Measurements from ENCODE around the gene CAST.
A peak's percentile ranks its signal among the peaks of the same experiment; 100 is the strongest.

Gene CAST

DNA sequence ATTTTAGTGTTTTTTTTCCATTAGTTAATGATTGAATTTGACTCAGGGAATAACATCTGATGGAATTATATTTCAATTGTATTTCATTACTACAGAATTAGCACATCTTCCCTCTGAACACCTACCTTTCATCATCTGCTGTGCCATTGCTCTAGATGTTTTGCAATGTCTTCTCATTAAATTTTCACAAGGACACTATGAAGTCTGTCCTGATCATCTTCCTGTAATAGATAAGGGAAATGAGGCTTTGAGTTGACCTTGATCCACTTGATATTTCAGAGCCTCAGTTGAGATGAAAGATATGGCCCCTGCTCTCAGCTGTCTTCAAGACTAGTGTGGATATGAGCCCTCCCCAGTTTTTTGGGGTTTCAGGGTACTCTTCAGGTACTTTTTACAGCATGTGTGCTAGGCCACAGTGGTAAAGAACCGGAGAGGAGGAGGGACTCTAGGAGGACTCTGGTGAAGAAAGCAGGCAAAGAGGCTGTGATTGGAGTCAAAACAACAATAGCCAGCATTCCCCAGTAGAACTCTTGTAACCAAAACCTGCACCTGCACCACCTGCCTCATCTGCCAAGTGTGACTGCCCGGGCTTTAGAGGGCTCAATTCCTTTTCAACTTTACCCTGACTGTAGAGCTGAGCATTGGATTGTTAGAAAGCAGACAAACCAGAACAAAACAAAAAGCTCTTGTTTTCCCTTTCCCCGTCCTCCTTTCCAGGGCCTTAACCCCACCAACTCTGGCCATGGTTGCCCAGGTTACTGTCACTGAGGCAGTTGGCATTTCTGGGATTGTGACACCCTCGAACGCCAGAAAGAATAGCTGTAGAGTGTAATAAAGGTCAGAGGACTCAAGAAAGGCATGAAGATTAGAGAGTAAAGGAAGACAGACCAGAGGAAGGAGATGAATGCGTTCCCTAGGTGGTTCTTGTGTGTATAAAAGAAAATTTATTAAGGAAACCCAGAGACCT is 89.3 kb downstream of the CAST start:
- no peak for DNase-seq

DNA sequence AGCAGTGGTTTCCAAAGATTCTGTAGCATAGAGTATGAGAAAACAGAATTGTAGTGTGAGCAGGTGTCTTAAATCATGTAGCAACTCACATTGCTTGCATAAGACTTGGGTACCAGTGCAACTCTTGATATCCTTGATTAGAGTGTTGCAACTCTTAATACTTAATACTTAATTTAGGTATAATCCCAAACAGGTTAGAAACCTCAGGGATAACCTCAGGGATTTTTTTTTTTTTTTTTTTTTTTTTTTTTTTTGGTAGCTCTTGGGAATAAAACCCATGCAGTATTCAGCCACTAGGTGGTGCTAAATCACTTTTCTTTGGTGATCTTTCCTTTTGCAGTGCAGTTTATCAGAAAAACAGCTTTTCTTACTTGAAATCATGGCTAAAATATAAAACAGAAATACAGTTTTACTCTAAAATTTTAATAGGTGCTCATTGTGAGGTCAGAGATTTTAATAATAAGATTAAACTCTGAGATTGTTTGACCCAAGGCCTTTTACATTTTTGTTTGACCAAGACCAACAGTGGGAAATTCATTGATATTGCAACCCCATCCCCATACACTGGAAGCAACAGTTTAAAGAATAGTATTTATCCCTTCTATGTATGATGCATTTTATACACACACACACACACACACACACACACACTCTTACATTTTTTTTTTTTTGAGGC is 90.3 kb downstream of the CAST start:
- peak; percentile 18 for DNase-seq

DNA sequence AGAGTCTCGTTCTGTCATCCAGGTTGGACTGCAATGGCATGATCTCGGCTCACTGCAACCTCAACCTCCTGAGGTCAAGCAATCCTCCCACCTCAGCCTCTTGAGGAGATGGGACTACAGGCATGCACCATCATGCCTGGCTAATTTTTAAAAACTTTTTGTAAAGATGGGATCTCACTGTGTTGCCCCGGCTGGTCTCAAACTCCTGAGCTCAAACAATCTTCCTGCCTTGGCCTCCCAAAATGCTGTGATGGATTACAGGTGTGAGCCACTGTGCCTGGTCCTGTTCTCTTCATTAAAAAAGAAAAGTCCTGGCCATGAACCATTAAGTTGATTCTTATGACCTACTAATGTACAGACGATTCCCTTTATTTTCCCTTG is 90.8 kb downstream of the CAST start:
- no peak for DNase-seq

DNA sequence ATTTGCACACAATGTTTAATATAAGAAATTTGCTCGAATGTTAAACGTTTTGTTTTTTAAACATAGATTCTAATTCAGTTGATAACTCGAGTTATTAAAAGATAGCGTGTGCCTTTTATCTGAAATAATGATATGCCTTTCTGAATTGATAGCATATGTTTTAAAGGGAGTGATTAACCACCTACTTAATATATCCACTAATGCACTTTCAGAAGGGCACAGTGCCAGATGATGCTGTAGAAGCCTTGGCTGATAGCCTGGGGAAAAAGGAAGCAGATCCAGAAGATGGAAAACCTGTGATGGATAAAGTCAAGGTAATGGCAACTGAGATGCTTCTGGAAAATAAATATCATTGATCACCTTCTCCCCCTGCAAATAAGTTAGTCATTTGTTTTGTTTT is 91.7 kb downstream of the CAST start:
- no peak for DNase-seq

DNA sequence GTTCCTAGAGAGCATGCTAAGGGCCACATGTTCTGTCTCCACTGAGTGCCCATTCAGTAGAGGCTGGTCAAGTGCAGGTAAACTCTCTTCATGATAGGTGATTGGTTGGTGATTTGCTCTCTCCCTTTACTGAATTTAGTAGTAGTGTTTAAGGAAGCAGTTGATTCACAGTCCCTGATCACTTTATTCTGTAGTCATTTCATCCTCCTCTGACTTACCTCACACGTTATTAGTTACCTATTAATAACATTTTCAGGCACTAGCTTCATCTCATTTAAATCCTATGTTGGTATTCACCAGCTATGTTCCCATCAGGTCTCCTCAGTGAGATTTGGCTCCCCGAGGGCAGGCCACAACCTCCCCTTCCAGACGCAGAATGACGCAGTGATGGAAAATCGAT is 93.7 kb downstream of the CAST start:
- no peak for DNase-seq

DNA sequence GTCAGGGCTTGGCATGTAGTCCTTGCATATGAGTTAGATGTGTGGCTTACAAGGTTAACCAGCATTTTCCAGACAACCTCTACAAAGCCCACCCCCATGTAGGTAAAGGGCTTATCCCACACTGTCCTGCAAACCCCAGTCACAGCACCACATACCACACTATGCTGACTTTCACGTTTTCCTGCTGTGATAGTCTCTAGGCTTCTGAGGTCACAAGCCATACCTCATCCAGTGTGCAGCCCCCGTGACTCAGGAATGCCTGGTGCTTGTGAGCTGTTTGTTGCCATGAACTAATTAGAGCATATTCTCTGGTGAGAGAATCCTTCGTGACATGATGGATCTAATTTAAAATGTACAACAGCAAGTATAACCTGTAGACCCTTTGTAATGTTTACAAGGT is 94.8 kb downstream of the CAST start:
- no peak for DNase-seq

DNA sequence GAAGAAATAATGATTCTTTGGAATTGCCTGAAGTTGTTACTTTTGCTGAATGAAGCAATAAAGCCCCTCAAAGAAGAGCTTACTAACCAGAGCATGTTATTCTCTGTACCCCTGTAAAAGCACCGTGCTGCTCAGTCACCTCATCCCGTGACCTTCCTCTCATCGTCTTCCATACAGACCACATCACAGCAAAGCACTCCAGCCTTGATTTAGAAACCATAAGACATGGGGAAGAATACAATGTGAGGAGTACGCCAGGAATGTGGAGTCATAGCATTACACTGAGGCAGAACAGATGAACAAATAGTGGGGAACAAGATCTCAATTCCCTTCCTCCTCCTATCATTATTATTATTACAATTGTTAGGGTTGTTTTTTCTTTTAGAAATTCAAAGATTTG is 96.4 kb downstream of the CAST start:
- no peak for DNase-seq

DNA sequence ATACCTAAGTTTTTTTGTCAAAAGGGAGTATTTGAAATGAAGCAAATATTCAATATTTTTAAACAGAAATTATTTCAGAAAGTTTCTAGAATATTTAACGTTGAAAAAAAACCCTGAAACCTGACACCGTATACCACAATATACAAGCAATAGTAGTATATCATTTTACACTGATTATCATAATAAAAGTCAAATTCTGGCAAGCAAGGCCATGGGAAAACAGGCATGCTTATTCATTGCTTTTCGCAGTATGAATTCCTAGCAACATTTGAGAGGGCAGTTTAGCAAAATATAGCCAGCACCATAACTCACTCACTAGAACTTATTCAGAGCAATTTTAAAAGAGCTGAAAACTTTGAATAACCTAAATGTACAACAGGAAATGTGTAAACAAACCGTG is 99.4 kb downstream of the CAST start:
- DNase-seq: no peak

DNA sequence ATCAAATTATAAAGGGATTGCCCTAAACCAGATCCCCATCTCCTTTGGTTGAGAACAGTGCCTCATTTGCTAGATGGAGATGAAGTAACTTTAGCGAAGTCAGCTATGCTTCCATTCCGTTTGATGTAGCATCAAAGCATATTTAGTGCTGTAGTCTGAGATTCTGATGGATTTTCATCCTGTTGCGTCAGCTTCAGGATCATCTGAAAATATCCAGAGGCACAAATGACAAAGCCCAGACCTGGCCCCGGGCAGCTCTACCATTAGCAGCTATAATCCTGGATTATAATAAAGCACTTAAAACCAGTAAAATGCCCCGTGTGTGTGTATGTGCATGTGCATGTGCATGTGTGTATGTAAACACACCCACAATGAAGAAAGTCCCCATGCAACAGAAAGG is 100.8 kb downstream of the CAST start:
- no peak for DNase-seq

DNA sequence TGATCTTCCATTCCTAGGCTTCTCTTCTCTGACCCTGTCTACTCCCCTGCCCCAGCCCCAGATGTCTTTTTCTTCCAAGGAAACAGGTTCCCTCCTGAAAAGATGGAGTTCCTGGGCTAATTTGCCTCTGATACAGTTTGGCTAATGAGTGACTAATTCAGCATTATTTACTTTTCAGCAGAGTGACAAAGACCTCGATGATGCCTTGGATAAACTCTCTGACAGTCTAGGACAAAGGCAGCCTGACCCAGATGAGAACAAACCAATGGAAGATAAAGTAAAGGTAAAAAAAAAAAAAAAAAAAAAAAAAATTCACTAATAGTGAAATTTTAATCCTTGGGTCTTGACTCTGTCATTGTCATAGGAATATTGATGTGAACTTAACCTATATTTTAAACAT is 102.9 kb downstream of the CAST start:
- no peak for DNase-seq

DNA sequence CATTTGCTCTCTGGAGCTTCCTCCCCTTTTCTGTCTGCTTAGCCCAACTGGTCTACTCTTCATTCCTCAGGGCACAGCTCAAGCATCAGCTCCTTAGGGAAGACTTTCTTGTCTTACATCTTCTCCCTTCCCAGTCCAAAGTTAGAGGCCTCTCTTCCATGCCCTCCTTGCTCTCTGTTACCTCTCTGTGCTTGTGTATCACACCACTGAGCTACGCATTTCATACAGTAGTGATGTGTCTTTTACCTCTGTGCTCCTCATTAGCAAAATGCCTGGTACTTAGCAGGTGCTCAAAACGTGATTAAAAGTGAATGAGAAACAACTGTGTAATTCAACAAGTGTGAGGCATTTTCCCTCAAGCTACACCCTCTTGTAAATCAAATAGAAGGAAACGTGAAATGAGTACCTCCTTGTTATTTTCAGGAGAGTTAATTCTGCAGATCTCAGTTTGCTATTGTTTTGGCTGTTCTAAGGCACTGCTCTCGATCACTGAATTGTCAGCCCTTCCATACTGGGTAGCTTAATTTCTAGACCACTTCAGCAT is 106.6 kb downstream of the CAST start:
- no peak for DNase-seq

DNA sequence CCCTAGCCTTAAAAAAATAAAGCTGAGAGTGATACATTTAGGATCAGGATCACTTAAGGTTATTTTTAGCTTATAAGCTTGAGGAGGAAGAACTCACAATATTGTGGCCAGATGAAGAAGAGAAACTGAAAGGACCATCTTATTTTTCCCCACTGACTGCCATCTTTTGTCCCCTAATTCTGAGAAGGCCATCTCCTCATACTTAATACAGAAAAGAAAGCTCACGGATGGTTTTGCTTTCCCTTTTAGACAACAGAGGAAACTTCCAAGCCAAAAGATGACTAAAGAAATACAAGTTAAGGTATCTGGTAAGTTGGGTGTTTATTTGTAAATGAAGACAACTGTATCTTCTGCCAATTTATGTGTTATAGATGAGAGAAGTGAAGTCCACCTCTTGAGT is 109.2 kb downstream of the CAST start:
- DNase-seq: no peak

DNA sequence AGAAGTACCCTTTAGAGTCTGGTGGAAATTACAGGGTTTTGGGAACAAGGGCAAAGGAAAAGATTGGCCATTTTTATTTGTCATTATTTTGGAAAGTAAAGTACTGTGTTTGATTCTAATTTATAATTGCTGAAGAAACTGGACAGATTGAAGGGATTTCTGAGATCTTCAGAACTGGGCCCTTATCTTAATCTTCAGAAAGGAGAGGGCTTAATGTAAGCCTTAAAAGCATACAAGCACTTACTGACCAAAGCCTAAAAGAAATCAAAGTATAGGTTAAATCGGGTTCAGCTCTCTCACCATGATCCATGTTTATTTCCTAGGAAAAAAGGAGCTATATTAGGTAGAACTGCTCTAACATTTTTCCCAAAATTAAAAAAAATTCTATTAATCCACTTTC is 109.9 kb downstream of the CAST start:
- DNase-seq: no peak

DNA sequence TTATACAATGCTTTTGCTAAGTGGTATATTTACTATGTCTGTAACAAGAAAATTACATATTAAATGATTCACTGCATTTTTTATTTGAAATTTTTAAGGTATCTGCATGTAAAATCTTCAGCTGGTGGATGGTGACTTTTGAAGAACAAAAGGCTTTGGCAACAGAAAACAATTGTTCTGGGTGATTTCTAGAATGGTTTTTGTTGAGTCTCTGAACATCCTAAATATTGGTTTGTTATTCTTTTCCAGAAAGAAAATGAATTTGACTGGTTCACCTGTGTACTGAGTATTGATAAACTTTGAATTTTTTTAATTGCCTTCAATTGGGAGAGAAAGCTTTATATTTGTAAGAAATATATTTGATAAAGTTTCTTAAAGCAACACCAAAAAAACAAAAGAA is 110.4 kb downstream of the CAST start:
- DNase-seq: no peak

DNA sequence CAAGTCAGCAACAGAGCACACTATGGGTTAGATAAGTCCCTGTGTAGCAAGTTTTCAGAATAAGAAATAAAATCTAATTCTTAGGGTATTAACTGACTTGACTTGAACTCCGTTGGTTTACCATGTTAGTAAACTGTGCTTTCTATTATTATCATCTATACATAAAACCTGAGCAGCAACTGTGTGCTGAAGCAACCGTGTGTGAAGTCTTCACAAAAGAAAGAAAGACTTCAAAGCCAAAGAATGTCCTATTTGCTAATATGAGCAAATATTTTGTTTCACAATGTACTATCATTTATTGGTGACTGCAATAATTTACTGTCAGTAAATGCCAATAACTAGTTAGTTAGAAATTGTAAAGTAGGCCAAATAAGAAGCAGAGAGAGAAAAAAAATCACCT is 112.9 kb downstream of the CAST start:
- DNase-seq: no peak

DNA sequence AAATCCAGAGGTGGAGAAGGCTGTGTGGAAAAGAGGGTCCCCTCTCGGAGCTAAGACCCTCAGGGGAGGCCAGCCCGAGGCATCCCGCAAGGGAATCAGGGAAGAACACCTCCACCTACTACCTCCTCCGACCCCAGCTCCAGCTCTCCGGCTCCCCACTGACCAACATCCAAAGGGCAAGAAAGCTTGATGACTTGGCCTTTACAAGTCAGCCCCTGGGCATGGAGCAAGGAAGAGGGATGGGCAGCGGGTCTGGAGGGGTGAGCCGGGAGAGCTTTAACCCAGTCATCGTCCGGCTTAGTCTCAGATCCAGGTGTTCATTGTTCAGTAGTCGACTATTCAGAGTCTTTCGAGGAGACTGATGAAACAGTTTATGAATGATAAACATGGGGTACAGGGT is 113.5 kb downstream of the CAST start:
- no peak for DNase-seq

DNA sequence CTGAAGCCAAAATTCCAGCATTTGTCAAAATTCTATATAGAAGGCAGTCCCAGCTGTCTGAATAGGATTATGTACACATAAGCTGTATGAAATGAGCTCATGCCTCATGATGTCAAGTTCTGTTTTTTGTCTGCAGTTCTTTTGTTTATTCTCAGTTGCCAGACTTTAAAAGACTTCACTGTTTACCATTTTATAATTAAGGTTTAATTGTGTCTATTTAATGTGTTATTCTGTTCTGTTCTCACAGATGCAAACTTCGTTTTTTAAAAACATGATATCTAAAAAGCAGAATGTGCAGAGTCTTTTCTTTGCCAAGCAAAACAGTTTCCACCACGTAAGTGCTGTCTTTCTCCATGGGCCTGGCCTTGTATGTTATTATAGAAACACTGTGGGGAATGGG is 114.4 kb downstream of the CAST start:
- no peak for DNase-seq

DNA sequence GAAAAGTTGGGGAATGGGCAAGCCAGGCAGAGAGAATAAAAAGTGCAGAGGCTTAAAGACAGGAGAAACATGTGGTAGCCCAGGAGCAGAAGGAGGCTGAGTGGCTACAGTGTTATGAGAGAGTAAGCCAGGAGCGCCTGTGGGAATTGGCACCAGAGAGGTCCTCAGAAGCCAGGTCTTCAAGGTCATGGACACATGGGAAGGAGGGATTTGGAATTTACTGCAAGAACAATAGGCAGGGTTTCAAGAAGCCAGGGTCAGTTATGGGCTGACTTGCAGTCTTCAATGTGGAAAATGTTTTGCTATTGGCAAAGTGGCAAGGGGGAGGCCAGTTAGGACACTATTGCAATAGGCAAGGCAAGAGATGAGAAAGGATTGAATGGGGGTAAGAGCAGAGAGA is 116.2 kb downstream of the CAST start:
- no peak for DNase-seq

DNA sequence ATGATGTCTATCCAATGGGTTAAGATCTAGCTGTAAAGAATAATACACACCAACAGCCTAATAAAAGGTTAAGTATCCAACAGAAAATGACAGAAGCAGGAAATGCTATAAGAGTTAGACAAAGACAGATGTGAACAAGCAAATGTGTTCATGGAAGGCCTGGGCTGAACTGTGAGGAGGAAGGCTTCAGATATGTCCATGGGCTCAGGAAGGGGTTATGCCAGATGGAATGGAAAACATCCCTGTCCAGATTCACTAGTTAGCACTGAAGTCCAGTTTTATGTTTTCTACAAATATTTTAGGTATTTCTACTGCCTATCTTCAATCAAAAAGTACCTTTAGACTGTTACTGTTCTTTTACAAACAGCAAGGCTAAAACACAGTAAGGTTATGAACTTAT is 118.5 kb downstream of the CAST start:
- no peak for DNase-seq

DNA sequence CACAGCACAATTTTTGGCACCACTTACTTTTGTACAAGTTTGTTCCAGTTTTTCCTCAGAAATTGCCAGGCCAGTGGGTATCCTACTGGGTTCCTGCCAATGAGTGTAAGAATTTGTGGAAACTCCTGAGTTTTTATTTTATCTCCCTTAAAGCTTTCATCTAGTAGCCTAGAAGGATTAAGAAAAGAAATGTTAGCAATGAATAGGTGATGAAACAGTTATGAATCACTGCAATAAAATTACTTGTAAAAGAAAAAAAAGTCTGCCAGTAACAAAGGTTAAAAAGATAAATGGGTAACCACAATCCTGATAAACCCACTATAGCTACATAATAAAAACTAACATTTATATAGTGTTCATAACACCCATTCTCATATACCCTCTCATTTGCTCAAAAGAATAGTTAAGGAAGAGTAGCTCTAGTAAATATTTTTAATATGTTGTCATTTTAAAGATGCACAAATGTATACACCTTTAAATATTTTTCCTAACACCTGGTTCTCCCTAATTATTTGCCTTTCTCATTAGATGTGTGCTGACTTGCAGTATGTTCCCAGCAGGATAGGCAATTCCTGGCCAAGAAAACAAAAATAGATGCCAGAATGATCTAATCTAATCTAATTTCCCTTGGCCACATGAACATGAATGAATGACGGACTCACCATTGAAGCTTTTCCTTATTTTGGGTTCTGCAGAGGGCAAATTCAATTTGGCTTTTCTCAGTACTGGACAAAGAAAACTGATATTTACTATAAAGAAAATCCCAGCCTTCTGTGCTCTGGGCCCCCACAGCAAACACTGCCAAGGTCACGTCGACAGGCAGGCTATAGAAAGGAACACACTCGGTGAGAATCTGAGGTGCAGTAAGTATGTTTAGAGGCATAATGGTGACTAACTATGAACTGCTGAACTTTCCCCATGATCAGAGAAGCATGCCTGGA is 119.1 kb downstream of the CAST start:
- DNase-seq: no peak

DNA sequence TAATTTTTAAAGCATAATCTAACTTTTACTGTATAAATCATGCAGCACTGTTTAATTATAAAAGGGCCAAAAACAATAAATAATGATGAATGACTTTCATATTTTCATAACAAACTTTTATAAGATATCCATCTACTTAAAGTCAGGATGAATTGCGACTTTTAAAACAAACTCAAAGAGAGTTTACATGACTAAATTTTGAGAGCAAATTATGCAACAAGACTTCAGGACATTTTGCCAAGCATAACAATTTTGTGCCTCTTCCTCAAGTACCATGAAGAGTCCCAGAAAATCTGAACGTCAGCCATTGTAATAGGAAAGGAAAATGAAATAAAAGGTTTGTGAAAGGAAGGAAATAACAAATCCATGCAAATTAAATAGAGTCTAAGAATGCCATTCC is 121.2 kb downstream of the CAST start:
- no peak for DNase-seq

DNA sequence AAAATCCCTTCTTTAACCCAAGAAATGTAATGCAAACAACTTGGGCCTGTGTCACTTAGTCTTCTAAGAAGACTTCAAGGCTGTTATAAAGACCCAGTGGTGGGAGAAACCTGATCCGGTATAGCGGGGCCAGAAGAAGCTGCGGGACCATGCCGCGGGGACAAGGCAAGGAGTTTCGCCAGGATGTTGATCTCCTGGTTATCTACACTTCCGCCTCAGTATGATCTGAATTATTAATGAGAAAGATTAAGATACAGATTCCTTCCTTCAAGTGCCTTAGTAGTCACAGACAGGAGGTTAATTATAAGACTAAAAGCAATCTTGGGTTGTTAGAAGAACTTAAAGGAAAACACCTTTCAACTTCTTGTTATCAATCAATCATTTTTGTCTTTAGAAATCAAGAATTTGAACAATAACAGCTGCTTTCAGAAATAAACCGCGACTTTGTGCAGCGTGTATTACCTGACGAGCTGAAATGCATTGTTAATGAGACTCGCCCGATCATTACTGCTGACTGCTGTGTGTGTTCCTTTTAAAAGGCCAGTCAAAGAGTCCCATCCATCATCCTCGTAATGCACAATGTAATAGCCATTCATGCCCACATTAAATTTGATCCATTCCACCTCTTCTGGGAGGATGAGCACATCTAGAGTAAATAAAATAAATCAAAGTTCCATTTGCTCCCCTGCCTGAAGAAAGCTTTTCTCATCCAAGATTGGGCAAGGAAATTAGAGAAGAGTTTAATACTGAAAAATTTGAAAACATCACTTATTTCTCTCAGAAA is 123.3 kb downstream of the CAST start:
- DNase-seq: no peak

Data from activated CD4-positive, alpha-beta T cell treated with anti-CD3 and anti-CD28 coated beads for 48 hours (primary cell).